Endothelial cell of umbilical vein (primary cell): ENCODE results near the gene C2orf68. TPM values are rescaled to one million over a fixed set of nuclear protein-coding genes. Genes with fewer than 3 reads are reported as not detected.

ENCODE experiments used
- BruUV-seq: library from RNA; stranded (reverse); fragments of 400-500 nt; replicated peaks from 2 replicates; lab custom pipeline; 2021; lab: Mats Ljungman, UMichigan
- CTCF ChIA-PET: fragments of 300-600, 350-600 bp; sonication (Branson Sonifier 250); formaldehyde crosslinking; loops from one replicate; lab custom pipeline; 2021; ENCODE audit warnings: antibody characterized with exemption, inconsistent platforms; lab: Charles Lee
- POLR2A ChIA-PET: fragments of 300-600, 350-600 bp; sonication (Branson Sonifier 250); formaldehyde crosslinking; loops from one replicate; lab custom pipeline; 2021; ENCODE audit warnings: antibody characterized with exemption, inconsistent platforms; lab: Charles Lee
- DNase-seq: peaks from one replicate; pipeline ENCODE4 v3.0.0-alpha.2; 2011; ENCODE audit warnings: low read depth, low spot score
- FAIRE-seq: peaks from 2 replicates; lab custom pipeline; 2011; peaks lifted over from hg19 to GRCh38; lab: Jason Lieb, UNC
- H2AFZ ChIP-seq: 2 replicates; pipeline ENCODE4 v1.6.0; 2012; ENCODE audit warnings: low read depth, low read length, control low read depth, inconsistent platforms
- H3K27ac ChIP-seq: 2 replicates; pipeline ENCODE4 v1.5.1; 2011; ENCODE audit warnings: low read depth, mild to moderate bottlenecking, control low read depth, low read length, moderate library complexity; ENCODE audit not compliant: insufficient read depth
- H3K27me3 ChIP-seq, 2 experiments: 2 replicates each; pipeline versions ENCODE4 v1.6.0 to v1.6.1; 2011; ENCODE audit warnings: low read length in 2 of 2, mixed read lengths in 1 of 2; ENCODE audit not compliant: control insufficient read depth in 2 of 2, insufficient read depth in 2 of 2
- H3K36me3 ChIP-seq, 2 experiments: 2 replicates in 1 of 2; 3 replicates in 1 of 2; pipeline ENCODE4 v1.5.1; 2011; ENCODE audit warnings: low read length in 2 of 2, mild to moderate bottlenecking in 1 of 2, moderate library complexity in 1 of 2; ENCODE audit not compliant: control insufficient read depth in 2 of 2, insufficient read depth in 2 of 2; ENCODE audit errors: extremely low read depth in 1 of 2
- H3K4me1 ChIP-seq: 3 replicates; pipeline ENCODE4 v1.5.1; 2011; ENCODE audit warnings: mild to moderate bottlenecking, low read length; ENCODE audit not compliant: control insufficient read depth, insufficient read depth; ENCODE audit errors: extremely low read depth
- H3K4me2 ChIP-seq: 2 replicates; pipeline ENCODE4 v1.6.1; 2011; ENCODE audit warnings: low read length, control low read depth, mixed read lengths; ENCODE audit not compliant: insufficient read depth
- H3K4me3 ChIP-seq, 3 experiments: fragments of 200-600 bp in 1 of 3; sonication (generic), shearing (Covaris generic) in 1 of 3; replicated peaks in 1 of 3; 2 replicates each; pipeline ENCODE4 v1.5.1; 2011 to 2016; ENCODE audit warnings: control low read depth in 3 of 3, low read length in 3 of 3, mild to moderate bottlenecking in 2 of 3, inconsistent platforms in 1 of 3, low read depth in 1 of 3, moderate library complexity in 1 of 3; ENCODE audit not compliant: insufficient read depth in 1 of 3
- H3K79me2 ChIP-seq: 2 replicates; pipeline ENCODE4 v1.6.0; 2012; ENCODE audit warnings: low read length, inconsistent platforms; ENCODE audit not compliant: control insufficient read depth, insufficient read depth
- H3K9ac ChIP-seq: replicated peaks from 2 replicates; pipeline ENCODE3; 2011; ENCODE audit warnings: low read length, control low read depth; ENCODE audit not compliant: insufficient read depth; ENCODE audit errors: extremely low read depth
- H3K9me1 ChIP-seq: replicated peaks from 3 replicates; pipeline ENCODE4 v1.6.0; 2011; ENCODE audit warnings: mild to moderate bottlenecking, low read length; ENCODE audit not compliant: control insufficient read depth, insufficient read depth; ENCODE audit errors: extremely low read depth
- H3K9me3 ChIP-seq: replicated peaks from 2 replicates; pipeline ENCODE4 v1.5.1; 2012; ENCODE audit warnings: low read length, inconsistent platforms; ENCODE audit not compliant: control insufficient read depth, insufficient read depth
- H4K20me1 ChIP-seq: replicated peaks from 2 replicates; pipeline ENCODE3; 2011; ENCODE audit warnings: mild to moderate bottlenecking, low read length; ENCODE audit not compliant: control insufficient read depth, insufficient read depth; ENCODE audit errors: extremely low read depth
- EZH2 ChIP-seq: IDR thresholded peaks from 2 replicates; pipeline ENCODE4 v1.6.1; 2012; ENCODE audit warnings: borderline replicate concordance, low read depth, mild to moderate bottlenecking, moderate library complexity, low read length, inconsistent platforms; ENCODE audit not compliant: severe bottlenecking
- FOS ChIP-seq: IDR thresholded peaks from 2 replicates; pipeline ENCODE4 v1.6.1; 2011; ENCODE audit warnings: mild to moderate bottlenecking, low read length, moderate library complexity, borderline replicate concordance; ENCODE audit not compliant: insufficient read depth
- GATA2 ChIP-seq: IDR thresholded peaks from 2 replicates; pipeline ENCODE4 v1.7.0; 2011; ENCODE audit warnings: low read depth, mild to moderate bottlenecking, moderate library complexity, mixed read lengths, low read length; ENCODE audit not compliant: insufficient read length, insufficient read depth
- JUN ChIP-seq: IDR thresholded peaks from 2 replicates; pipeline ENCODE4 v1.6.1; 2011; ENCODE audit warnings: borderline replicate concordance, low read depth; ENCODE audit not compliant: insufficient read length, insufficient read depth
- MAX ChIP-seq: IDR thresholded peaks from 2 replicates; pipeline ENCODE4 v1.6.1; 2011; ENCODE audit not compliant: insufficient read depth, insufficient read length
- MYC ChIP-seq: IDR thresholded peaks from one replicate; pipeline ENCODE4 v1.6.1; 2011; ENCODE audit warnings: mild to moderate bottlenecking, low read depth, low read length
- POLR2A ChIP-seq: IDR thresholded peaks from 2 replicates; pipeline ENCODE4 v1.6.1; 2012; ENCODE audit warnings: low read depth, mild to moderate bottlenecking, control low read depth, low read length
- POLR2AphosphoS5 ChIP-seq: IDR thresholded peaks from 2 replicates; pipeline ENCODE4 v1.6.1; 2012; ENCODE audit warnings: low read depth, mild to moderate bottlenecking, control low read depth, low read length, moderate library complexity; ENCODE audit not compliant: insufficient read depth
- dilution Hi-C: fragments of 300-500 bp; cut with MboI; formaldehyde crosslinking; loops from one replicate; pipeline ENCODE4 v1.15.0; 2019; ENCODE audit warnings: low sequenced_read_pairs; ENCODE audit not compliant: extremely low pct_ligation_motif_present
- intact Hi-C: fragments of 100-400 bp; cut with micrococcal nuclease; formaldehyde crosslinking; loops from one replicate; pipeline ENCODE4 v1.10.0; 2022
- polyA plus RNA-seq, 4 experiments: library from polyadenylated mRNA; depleted of rRNA in 3 of 4; stranded (reverse) in 3 of 4; unstranded in 1 of 4; fragments of >200 nt; gene quantifications; 2 replicates each; pipeline versions ENCODE4 v1.2.1 to v1.2.3, GENCODE V29; 2011 to 2012; ENCODE audit warnings: missing spikeins in 1 of 4
- total RNA-seq: library from RNA; stranded (reverse); gene quantifications from 2 replicates; pipeline ENCODE4 v1.2.3, GENCODE V29; 2021
- TF ChIP-seq, protein P1 (sequence below), 2 donors: IDR thresholded peaks; 1 replicate in 1 of 2; 2 replicates in 1 of 2; pipeline ENCODE4 v1.5.1; 2011; ENCODE audit warnings: low read length in 2 of 2, mild to moderate bottlenecking in 2 of 2, moderate library complexity in 2 of 2, control low read depth in 1 of 2, inconsistent platforms in 1 of 2, low read depth in 1 of 2; ENCODE audit not compliant: insufficient read depth in 1 of 2; ENCODE audit errors: extremely low read depth in 1 of 2

Gene C2orf68
- total and polyA plus RNA-seq, 2 donors (not counting 3 experiments of a cell fraction or from before 2014, with no cell fraction given), result 17.4 to 27.4 TPM

- Histone ChIP-seq H3K27me3 (no peaks in the 10 kb centered on the region), H3K4me2 (no peak overlapping the region), H3K9me1 (no peaks in the 10 kb centered on the region), H2AFZ (no peak overlapping the region), H3K9ac (no peak overlapping the region), H3K9me3 (no peaks in the 10 kb centered on the region), H3K27ac (no peak overlapping the region), H3K36me3 (peaks cover 32 to 41% of the 10 kb centered on the region in 2 experiments), H4K20me1 (no peaks in the 10 kb centered on the region), H3K79me2 (no peaks in the 10 kb centered on the region), H3K4me3 (no peak overlapping the region), H3K4me1 (peaks cover 16% of the 10 kb centered on the region)
- FAIRE-seq (no peak), DNase-seq (no peak)
- ChIA-PET CTCF (interaction anchor here (0.9 to 3.4 kb wide), 4 partner anchors 8 to 183 kb away, joined by 3 to 14 read pairs (median 3); no protein-coding TSS in a partner anchor), POLR2A (no interaction called here)
- intact Hi-C loops (loop anchor here (5.0 to 10.0 kb wide), 2 partner anchors 82 to 480 kb away; no protein-coding TSS in a partner anchor), dilution Hi-C loops (no loop called here)
- BruUV-seq, result no TSS peak
- TF ChIP-seq POLR2AphosphoS5, result no peak
- TF ChIP-seq MYC, result no peak
- no peak for TF ChIP-seq JUN
- TF ChIP-seq FOS, result no peak
- TF ChIP-seq, protein P1, sequence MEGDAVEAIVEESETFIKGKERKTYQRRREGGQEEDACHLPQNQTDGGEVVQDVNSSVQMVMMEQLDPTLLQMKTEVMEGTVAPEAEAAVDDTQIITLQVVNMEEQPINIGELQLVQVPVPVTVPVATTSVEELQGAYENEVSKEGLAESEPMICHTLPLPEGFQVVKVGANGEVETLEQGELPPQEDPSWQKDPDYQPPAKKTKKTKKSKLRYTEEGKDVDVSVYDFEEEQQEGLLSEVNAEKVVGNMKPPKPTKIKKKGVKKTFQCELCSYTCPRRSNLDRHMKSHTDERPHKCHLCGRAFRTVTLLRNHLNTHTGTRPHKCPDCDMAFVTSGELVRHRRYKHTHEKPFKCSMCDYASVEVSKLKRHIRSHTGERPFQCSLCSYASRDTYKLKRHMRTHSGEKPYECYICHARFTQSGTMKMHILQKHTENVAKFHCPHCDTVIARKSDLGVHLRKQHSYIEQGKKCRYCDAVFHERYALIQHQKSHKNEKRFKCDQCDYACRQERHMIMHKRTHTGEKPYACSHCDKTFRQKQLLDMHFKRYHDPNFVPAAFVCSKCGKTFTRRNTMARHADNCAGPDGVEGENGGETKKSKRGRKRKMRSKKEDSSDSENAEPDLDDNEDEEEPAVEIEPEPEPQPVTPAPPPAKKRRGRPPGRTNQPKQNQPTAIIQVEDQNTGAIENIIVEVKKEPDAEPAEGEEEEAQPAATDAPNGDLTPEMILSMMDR (IDR thresholded peaks at IDR 0.05; ENCODE audit: extremely low read depth in 1 of 2, insufficient read depth in 1 of 2, low read depth in 1 of 2, low read length in 2 of 2), result no peak
- TF ChIP-seq MAX, result no peak
- no peak for TF ChIP-seq POLR2A
- no peak for TF ChIP-seq EZH2
- TF ChIP-seq GATA2, result no peak
These were observed 33.0 kb upstream of the C2orf68 start for GRCh38 chr2:85644909-85645308.
